Gastroesophageal sphincter (tissue), 3 donors: Measurements from ENCODE around the gene SYNGR3.
A peak's percentile ranks its signal among the peaks of the same experiment; 100 is the strongest.

Experiments
- POLR2AphosphoS5 ChIP-seq: sonication (generic); formaldehyde crosslinking; IDR thresholded peaks from one replicate; pipeline ENCODE4 v1.6.1; 2017; ENCODE audit warnings: antibody characterized with exemption
- TF ChIP-seq, protein P1 (sequence below), 4 experiments: fragments of 200-600 bp in 2 of 4; fragments of 450-650 bp in 2 of 4; sonication (generic) in 1 of 4; IDR thresholded peaks; one replicate each; pipeline ENCODE4 v1.5.1; 2017 to 2019; ENCODE audit warnings: antibody characterized with exemption in 4 of 4, mild to moderate bottlenecking in 2 of 4, moderate library complexity in 2 of 4

GRCh38 chr16:2039274-2040031 is 49.7 kb downstream of the SYNGR3 start:
- peak; percentile 23 for TF ChIP-seq POLR2AphosphoS5
- TF ChIP-seq, protein P1, sequence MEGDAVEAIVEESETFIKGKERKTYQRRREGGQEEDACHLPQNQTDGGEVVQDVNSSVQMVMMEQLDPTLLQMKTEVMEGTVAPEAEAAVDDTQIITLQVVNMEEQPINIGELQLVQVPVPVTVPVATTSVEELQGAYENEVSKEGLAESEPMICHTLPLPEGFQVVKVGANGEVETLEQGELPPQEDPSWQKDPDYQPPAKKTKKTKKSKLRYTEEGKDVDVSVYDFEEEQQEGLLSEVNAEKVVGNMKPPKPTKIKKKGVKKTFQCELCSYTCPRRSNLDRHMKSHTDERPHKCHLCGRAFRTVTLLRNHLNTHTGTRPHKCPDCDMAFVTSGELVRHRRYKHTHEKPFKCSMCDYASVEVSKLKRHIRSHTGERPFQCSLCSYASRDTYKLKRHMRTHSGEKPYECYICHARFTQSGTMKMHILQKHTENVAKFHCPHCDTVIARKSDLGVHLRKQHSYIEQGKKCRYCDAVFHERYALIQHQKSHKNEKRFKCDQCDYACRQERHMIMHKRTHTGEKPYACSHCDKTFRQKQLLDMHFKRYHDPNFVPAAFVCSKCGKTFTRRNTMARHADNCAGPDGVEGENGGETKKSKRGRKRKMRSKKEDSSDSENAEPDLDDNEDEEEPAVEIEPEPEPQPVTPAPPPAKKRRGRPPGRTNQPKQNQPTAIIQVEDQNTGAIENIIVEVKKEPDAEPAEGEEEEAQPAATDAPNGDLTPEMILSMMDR (IDR thresholded peaks at IDR 0.05): no peak
